Gastroesophageal sphincter (tissue), 4 donors: ENCODE data around the gene GPR68. TPM values are rescaled to one million over a fixed set of nuclear protein-coding genes. Genes with fewer than 3 reads are reported as not detected.

ENCODE experiments used
- ATAC-seq: fragments of 150-250 bp; one replicate; pipeline ENCODE4 v1.9.1; 2016; ENCODE audit warnings: mild to moderate bottlenecking, moderate library complexity
- H3K27ac ChIP-seq, 4 donors: fragments of 200-600 bp; sonication (generic) in 3 of 4; 1 replicate in 3 of 4; 2 replicates in 1 of 4; pipeline ENCODE4 v1.5.1; 2016 to 2019
- H3K27me3 ChIP-seq: fragments of 200-600 bp; sonication (generic); one replicate; pipeline ENCODE4 v1.5.1; 2019
- H3K36me3 ChIP-seq, 2 donors: fragments of 200-600 bp; sonication (generic); one replicate each; pipeline ENCODE4 v1.5.1; 2019; ENCODE audit warnings: control low read depth in 1 of 2
- H3K4me1 ChIP-seq, 3 donors: fragments of 200-600 bp; sonication (generic); 1 replicate in 2 of 3; 2 replicates in 1 of 3; pipeline ENCODE4 v1.5.1; 2016 to 2019; ENCODE audit warnings: control low read depth in 2 of 3
- H3K4me3 ChIP-seq, 2 donors: fragments of 200-600 bp; sonication (generic); one replicate each; pipeline ENCODE4 v1.5.1; 2019; ENCODE audit warnings: mild to moderate bottlenecking in 1 of 2, moderate library complexity in 1 of 2
- H3K9me3 ChIP-seq, 3 donors: fragments of 200-600 bp; sonication (generic); one replicate each; pipeline ENCODE4 v1.5.1; 2017 to 2019; ENCODE audit warnings: control low read depth in 2 of 3
- EP300 ChIP-seq: sonication (generic); formaldehyde crosslinking; IDR thresholded peaks from one replicate; pipeline ENCODE4 v1.6.1; 2017; ENCODE audit warnings: antibody characterized with exemption, mild to moderate bottlenecking
- POLR2A ChIP-seq, 2 donors: fragments of 450-650 bp; IDR thresholded peaks; one replicate each; pipeline ENCODE4 v1.6.1; 2017; ENCODE audit warnings: antibody characterized with exemption in 2 of 2, mild to moderate bottlenecking in 2 of 2, moderate library complexity in 1 of 2
- POLR2AphosphoS5 ChIP-seq: sonication (generic); formaldehyde crosslinking; IDR thresholded peaks from one replicate; pipeline ENCODE4 v1.6.1; 2017; ENCODE audit warnings: antibody characterized with exemption
- WGBS, 2 donors: methylation state at CpG; one replicate each; pipeline ENCODE4 v1.1.5; 2018; ENCODE audit warnings: low coverage in 1 of 2; 5-methylcytosine and 5-hydroxymethylcytosine counted together
- total RNA-seq, 4 donors: library from RNA; depleted of rRNA; stranded (reverse); fragments of >200 nt; gene quantifications; one replicate each; pipeline ENCODE4 v1.1.0, GENCODE V29; 2016
- TF ChIP-seq, protein P1 (sequence below), 4 experiments: fragments of 200-600 bp in 2 of 4; fragments of 450-650 bp in 2 of 4; sonication (generic) in 1 of 4; IDR thresholded peaks; one replicate each; pipeline ENCODE4 v1.5.1; 2017 to 2019; ENCODE audit warnings: antibody characterized with exemption in 4 of 4, mild to moderate bottlenecking in 2 of 4, moderate library complexity in 2 of 4

The GPR68 gene
- total RNA-seq, 4 donors from 2014 or later = 1.8 to 10.3 (median 3.0) TPM

DNA sequence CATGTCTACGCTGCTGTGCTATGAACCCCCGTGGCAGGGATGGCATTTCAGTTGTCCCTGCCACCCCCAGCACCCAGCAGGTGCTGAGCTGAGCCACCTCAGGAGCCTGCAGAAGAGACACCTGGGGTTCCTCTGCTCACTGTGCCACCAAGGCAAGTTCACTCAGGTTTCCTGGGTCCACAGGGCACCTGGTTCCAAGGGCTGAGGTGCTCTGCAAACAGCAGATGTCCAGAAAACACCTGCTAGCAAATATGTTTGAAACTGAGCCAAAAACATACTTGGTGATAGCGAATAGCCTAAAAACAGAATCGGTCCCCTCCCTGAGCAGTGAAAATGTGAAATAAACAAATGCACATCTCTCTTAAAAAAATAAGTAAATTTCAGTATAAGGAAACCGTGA is 35.6 kb upstream of the GPR68 start:
- WGBS, 2 donors = 86 to 91% methylated on average over 4 of the region's 5 CpGs
- peaks cover 0 to 17% (median 0%) of the 10 kb centered on the region in 3 donors for H3K4me1 ChIP-seq
- H3K9me3 ChIP-seq = no peaks in the 10 kb centered on the region
- peaks cover 0 to 8% of the 10 kb centered on the region in 2 donors for H3K36me3 ChIP-seq
- H3K27ac ChIP-seq = no peak overlapping the region
- H3K4me3 ChIP-seq = no peak overlapping the region
- no peak for ATAC-seq
- TF ChIP-seq POLR2AphosphoS5 (no peak), POLR2A (IDR thresholded peaks at IDR 0.05) (no peak), EP300 (no peak)
- TF ChIP-seq, protein P1, sequence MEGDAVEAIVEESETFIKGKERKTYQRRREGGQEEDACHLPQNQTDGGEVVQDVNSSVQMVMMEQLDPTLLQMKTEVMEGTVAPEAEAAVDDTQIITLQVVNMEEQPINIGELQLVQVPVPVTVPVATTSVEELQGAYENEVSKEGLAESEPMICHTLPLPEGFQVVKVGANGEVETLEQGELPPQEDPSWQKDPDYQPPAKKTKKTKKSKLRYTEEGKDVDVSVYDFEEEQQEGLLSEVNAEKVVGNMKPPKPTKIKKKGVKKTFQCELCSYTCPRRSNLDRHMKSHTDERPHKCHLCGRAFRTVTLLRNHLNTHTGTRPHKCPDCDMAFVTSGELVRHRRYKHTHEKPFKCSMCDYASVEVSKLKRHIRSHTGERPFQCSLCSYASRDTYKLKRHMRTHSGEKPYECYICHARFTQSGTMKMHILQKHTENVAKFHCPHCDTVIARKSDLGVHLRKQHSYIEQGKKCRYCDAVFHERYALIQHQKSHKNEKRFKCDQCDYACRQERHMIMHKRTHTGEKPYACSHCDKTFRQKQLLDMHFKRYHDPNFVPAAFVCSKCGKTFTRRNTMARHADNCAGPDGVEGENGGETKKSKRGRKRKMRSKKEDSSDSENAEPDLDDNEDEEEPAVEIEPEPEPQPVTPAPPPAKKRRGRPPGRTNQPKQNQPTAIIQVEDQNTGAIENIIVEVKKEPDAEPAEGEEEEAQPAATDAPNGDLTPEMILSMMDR (IDR thresholded peaks at IDR 0.05) = no peak
- no peaks in the 10 kb centered on the region for H3K27me3 ChIP-seq

- TF ChIP-seq, protein P1 (IDR thresholded peaks at IDR 0.05) = no peak
- TF ChIP-seq POLR2A (IDR thresholded peaks at IDR 0.05) = no peak
- no peak for TF ChIP-seq EP300
- no peak for TF ChIP-seq POLR2AphosphoS5
- Histone ChIP-seq H3K27me3 (no peaks in the 10 kb centered on the region), H3K36me3 (peaks cover 0 to 8% of the 10 kb centered on the region in 2 donors), H3K27ac (no peak overlapping the region), H3K4me1 (peaks cover 0 to 9% (median 0%) of the 10 kb centered on the region in 3 donors), H3K4me3 (no peak overlapping the region), H3K9me3 (no peaks in the 10 kb centered on the region)
- no peak for ATAC-seq
- 89 to 98% methylated on average over 6 to 9 of the region's 10 CpGs for WGBS, 2 donors
Observed at GRCh38 chr14:91279354-91279753, 34.9 kb upstream of the GPR68 start.

- Histone ChIP-seq H3K27ac (no peak overlapping the region), H3K4me3 (no peak overlapping the region), H3K9me3 (no peaks in the 10 kb centered on the region), H3K4me1 (no peaks in the 10 kb centered on the region), H3K36me3 (peaks cover 0 to 8% of the 10 kb centered on the region in 2 donors), H3K27me3 (no peaks in the 10 kb centered on the region)
- TF ChIP-seq POLR2AphosphoS5 (no peak), POLR2A (IDR thresholded peaks at IDR 0.05) (no peak), EP300 (no peak)
- TF ChIP-seq, protein P1 (IDR thresholded peaks at IDR 0.05) = no peak
- no peak for ATAC-seq
- WGBS, 2 donors = 47 to 78% methylated on average over 2 to 5 of the region's 5 CpGs
Observed at GRCh38 chr14:91278383-91278715, 33.8 kb upstream of the GPR68 start.

GRCh38 chr14:91277546-91278382 is 33.3 kb upstream of the GPR68 start:
- no peaks in the 10 kb centered on the region for H3K27me3 ChIP-seq
- H3K27ac ChIP-seq = no peak overlapping the region
- H3K9me3 ChIP-seq = no peaks in the 10 kb centered on the region
- no peak for ATAC-seq
- H3K4me3 ChIP-seq = no peak overlapping the region
- H3K36me3 ChIP-seq = peaks cover 0 to 8% of the 10 kb centered on the region in 2 donors
- H3K4me1 ChIP-seq = no peaks in the 10 kb centered on the region
- no peak for TF ChIP-seq POLR2A (IDR thresholded peaks at IDR 0.05)
- TF ChIP-seq, protein P1 (IDR thresholded peaks at IDR 0.05) = no peak
- TF ChIP-seq POLR2AphosphoS5 = no peak
- no peak for TF ChIP-seq EP300
- WGBS, 2 donors = 90 to 99% methylated on average over 2 to 10 of the region's 30 CpGs

GRCh38 chr14:91274796-91275195 is 30.3 kb upstream of the GPR68 start:
- TF ChIP-seq, protein P1 (IDR thresholded peaks at IDR 0.05) = no peak
- TF ChIP-seq POLR2AphosphoS5 = no peak
- TF ChIP-seq EP300 = no peak
- no peak for TF ChIP-seq POLR2A (IDR thresholded peaks at IDR 0.05)
- peaks cover 0 to 8% of the 10 kb centered on the region in 2 donors for H3K36me3 ChIP-seq
- no peak overlapping the region for H3K4me3 ChIP-seq
- WGBS, 2 donors = 96 to 100% methylated on average over 1 to 3 of the region's 9 CpGs
- H3K4me1 ChIP-seq = peaks cover 0 to 3% (median 0%) of the 10 kb centered on the region in 3 donors
- H3K27me3 ChIP-seq = no peaks in the 10 kb centered on the region
- ATAC-seq = no peak
- H3K9me3 ChIP-seq = no peaks in the 10 kb centered on the region
- H3K27ac ChIP-seq = no peak overlapping the region
